ENCODE data around the gene UNC5A.

UNC5A gene

DNA sequence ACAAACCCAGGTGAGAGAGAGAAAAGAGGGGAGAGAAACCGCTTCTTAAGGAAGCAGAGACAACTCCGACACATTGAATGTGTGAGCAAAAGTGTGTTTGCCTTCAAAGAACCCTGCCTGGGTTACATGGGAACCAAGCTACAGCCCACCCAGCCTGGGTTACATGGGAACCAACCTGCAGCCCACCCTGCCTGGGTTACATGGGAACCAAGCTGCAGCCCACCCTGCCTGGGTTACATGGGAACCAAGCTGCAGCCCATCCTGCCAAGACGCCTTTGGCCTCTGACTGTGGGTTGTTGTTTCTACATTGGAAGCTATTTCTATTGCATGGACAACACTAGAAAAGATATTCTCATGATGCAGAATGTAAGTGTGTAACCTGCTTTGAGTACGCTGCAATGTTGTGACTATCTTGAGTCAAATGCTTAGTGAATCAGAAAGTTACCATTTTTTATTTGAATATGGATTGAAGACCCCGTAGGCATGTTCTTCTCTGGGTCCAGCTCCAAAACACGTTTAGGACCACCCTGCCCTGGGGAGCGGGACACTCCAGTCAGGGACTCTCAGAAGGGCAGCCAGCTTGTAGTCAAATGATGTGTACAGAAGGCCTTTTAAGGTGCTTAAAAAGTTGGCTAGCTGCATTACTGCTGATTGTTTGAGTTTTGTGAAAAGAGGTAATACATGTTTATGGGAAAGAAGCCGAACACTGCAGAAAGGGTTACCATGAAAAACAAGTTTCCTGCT is 39.1 kb upstream of the UNC5A start:
- Histone ChIP-seq H3K9ac (ENCODE audit: insufficient read length, low read depth) (no peak overlapping the region), H3K27me3 (ENCODE audit: insufficient read depth, insufficient read length) (peaks cover 3% of the 10 kb centered on the region), H3K4me3 (ENCODE audit: insufficient read length, low read depth) (no peak overlapping the region), H3K9me3 (ENCODE audit: insufficient read depth, low read length) (no peaks in the 10 kb centered on the region), H3K36me3 (ENCODE audit: insufficient read depth, insufficient read length, low read length) (no peaks in the 10 kb centered on the region), H3K4me1 (ENCODE audit: insufficient read depth, insufficient read length) (peaks cover 7% of the 10 kb centered on the region)
- no peak for DNase-seq (ENCODE audit: low read depth, low spot score)
- TF ChIP-seq SUZ12 (IDR thresholded peaks at IDR 0.05; ENCODE audit: extremely low read depth, insufficient read depth, insufficient read length) (no peak), YY1 (IDR thresholded peaks at IDR 0.05; ENCODE audit: insufficient read depth, insufficient read length) (no peak), ZNF274 (IDR thresholded peaks at IDR 0.05; ENCODE audit: low read depth, low read length) (no peak)

DNA sequence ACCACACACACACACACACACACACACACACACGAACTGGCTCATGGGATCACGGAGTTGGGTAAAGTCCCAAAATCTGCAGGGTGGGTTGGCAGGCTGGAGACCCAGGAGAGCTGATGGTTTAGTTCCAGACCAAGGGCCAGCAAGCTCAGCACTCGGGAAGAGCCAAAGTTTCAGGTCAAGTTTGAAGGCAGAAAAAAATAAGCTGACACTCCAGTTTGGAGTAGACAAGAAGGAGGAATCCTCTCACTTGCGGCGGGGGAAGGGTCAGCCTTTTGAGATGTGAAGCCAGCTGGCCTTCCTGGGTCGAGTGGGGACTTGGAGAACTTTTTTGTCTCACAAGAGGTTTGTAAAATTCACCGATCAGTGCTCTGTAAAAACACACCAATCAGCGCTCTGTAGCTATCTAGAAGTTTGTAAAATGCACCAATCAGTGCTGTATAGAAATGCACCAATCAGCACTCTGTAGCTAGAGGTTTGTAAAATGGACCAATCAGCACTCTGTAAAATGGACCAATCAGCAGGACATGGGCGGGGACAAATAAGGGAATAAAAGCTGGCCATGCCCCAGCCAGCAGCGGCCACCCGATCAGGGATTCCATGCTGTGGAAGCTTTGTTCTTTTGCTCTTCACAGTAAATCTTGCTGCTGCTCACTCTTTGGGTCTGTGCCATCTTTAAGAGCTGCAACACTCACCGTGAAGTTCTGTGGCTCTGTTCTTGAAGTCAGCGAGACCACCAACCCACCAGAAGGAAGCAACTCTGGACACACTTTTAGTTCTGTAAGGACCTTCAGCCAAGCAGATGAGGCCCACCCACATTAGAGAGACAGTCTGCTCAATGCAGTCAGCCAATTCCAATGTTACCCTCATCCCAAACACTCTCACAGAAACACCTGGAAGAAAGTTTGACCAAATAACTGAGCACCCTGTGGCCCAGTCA is 37.8 kb upstream of the UNC5A start:
- no peak overlapping the region for H3K9ac ChIP-seq (ENCODE audit: insufficient read length, low read depth)
- TF ChIP-seq ZNF274 (IDR thresholded peaks at IDR 0.05; ENCODE audit: low read depth, low read length) (no peak), SUZ12 (IDR thresholded peaks at IDR 0.05; ENCODE audit: extremely low read depth, insufficient read depth, insufficient read length) (no peak), YY1 (IDR thresholded peaks at IDR 0.05; ENCODE audit: insufficient read depth, insufficient read length) (no peak)
- H3K27me3 ChIP-seq (ENCODE audit: insufficient read depth, insufficient read length), result peaks cover 3% of the 10 kb centered on the region
- no peaks in the 10 kb centered on the region for H3K9me3 ChIP-seq (ENCODE audit: insufficient read depth, low read length)
- H3K4me1 ChIP-seq (ENCODE audit: insufficient read depth, insufficient read length), result peaks cover 7% of the 10 kb centered on the region
- H3K4me3 ChIP-seq (ENCODE audit: insufficient read length, low read depth), result no peak overlapping the region
- DNase-seq (ENCODE audit: low read depth, low spot score), result no peak
- H3K36me3 ChIP-seq (ENCODE audit: insufficient read depth, insufficient read length, low read length), result no peaks in the 10 kb centered on the region

DNA sequence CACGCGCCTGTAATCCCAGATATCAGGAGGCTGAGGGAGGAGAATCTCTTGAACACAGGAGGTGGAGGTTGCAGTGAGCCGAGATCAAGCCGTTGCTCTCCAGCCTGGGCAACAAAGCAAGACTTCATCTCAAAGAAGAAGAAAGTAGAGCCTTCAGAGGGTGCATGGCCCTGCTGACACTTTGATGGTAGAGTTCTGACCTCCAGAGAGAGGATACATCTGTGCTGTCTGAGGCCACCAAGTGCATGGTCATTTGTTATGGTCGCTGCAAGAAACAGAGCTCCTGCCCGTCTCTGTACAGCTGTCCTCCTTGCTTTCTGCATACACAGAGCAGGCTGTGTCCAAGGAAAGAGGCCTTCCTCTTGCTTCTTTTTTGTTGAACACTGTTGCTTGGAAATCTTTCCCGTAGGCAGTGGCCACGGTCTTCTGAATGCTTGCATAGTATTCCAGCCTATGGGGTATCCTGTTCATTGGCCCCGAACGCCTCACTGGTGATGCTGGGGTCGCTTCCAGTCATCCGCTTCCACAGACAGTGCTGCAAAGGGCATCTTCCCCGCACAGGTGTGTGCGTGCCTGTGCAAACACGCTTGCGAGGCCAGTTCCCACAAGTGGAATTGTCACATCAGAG is 36.8 kb upstream of the UNC5A start:
- Histone ChIP-seq H3K36me3 (ENCODE audit: insufficient read depth, insufficient read length, low read length) (no peaks in the 10 kb centered on the region), H3K27me3 (ENCODE audit: insufficient read depth, insufficient read length) (peaks cover 3% of the 10 kb centered on the region), H3K9me3 (ENCODE audit: insufficient read depth, low read length) (no peaks in the 10 kb centered on the region), H3K4me3 (ENCODE audit: insufficient read length, low read depth) (no peak overlapping the region), H3K4me1 (ENCODE audit: insufficient read depth, insufficient read length) (peaks cover 7% of the 10 kb centered on the region), H3K9ac (ENCODE audit: insufficient read length, low read depth) (no peak overlapping the region)
- DNase-seq (ENCODE audit: low read depth, low spot score), result no peak
- no peak for TF ChIP-seq SUZ12 (IDR thresholded peaks at IDR 0.05; ENCODE audit: extremely low read depth, insufficient read depth, insufficient read length)
- TF ChIP-seq ZNF274 (IDR thresholded peaks at IDR 0.05; ENCODE audit: low read depth, low read length), result no peak
- no peak for TF ChIP-seq YY1 (IDR thresholded peaks at IDR 0.05; ENCODE audit: insufficient read depth, insufficient read length)

DNA sequence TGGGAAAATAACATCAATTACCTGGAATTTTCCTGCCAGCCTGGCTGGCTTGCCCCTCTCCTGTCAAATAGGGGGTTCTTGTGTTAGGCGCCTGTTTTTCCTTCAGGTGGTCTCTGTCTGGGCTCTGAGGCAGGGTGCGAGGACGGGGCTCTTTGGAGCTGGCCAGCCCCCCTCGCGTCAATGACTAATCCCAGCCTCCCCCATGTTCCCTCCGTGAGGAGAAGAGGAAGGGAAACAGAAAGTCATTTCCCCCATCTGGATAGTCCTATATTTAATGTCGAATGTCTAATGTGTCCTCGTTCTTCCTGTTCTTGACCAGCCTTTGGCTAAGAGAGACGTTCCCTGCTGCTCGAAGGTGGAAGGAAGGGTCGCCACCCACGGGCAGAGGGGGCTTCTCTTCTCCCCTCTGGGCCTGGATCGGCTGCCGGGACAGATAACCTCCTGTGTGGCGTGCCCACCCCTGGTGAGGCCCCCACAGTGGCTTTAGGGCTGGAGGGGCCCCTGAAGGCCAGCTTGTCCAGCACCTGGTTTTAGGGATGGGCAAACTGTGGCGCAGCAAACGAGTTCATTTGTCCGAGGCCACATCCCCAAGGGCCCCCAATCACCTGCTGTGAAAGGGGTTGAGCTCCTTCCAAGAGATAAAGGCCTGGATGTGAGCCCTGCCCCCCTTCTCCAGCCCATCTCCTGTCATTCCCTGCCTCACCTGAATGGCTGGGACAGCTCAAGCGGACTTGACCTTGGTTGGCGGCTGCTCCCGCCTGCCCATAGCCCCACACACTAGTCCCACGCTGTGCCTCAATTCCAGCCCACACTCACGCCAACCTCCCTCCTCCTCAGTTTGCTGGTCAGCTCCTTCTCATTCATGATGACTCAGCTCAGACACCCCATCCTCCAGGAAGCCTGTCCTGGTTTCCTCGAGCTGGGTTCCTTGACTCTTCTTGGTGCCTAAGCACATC is 35.9 kb upstream of the UNC5A start:
- no peak overlapping the region for H3K4me3 ChIP-seq (ENCODE audit: insufficient read length, low read depth)
- peaks cover 5% of the 10 kb centered on the region for H3K4me1 ChIP-seq (ENCODE audit: insufficient read depth, insufficient read length)
- H3K9ac ChIP-seq (ENCODE audit: insufficient read length, low read depth), result no peak overlapping the region
- no peaks in the 10 kb centered on the region for H3K9me3 ChIP-seq (ENCODE audit: insufficient read depth, low read length)
- no peaks in the 10 kb centered on the region for H3K36me3 ChIP-seq (ENCODE audit: insufficient read depth, insufficient read length, low read length)
- no peak for TF ChIP-seq ZNF274 (IDR thresholded peaks at IDR 0.05; ENCODE audit: low read depth, low read length)
- DNase-seq (ENCODE audit: low read depth, low spot score), result no peak
- H3K27me3 ChIP-seq (ENCODE audit: insufficient read depth, insufficient read length), result peaks cover 3% of the 10 kb centered on the region

DNA sequence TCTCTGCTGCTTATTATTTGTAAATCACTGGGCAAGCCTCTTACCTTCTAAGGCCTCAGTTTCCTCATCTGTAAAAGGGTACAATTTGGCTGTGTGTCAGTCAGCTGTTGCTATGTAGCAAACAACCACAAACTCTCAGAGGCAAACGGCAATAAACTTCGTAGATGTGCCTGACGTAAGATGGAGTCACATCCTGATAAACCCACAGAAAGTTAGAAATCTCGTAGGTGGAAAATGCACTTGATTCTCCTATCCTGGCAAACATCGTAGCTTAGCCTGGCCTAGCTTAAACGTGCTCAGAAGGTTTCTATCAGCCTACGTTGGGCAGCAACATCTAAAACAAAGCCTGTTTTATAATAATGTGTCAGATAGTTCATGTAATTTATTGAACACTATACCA is 35.0 kb upstream of the UNC5A start:
- H3K4me1 ChIP-seq (ENCODE audit: insufficient read depth, insufficient read length), result peaks cover 3% of the 10 kb centered on the region
- H3K27me3 ChIP-seq (ENCODE audit: insufficient read depth, insufficient read length), result peaks cover 3% of the 10 kb centered on the region
- DNase-seq (ENCODE audit: low read depth, low spot score), result no peak
- H3K36me3 ChIP-seq (ENCODE audit: insufficient read depth, insufficient read length, low read length), result no peaks in the 10 kb centered on the region
- no peaks in the 10 kb centered on the region for H3K9me3 ChIP-seq (ENCODE audit: insufficient read depth, low read length)
- H3K9ac ChIP-seq (ENCODE audit: insufficient read length, low read depth), result no peak overlapping the region
- H3K4me3 ChIP-seq (ENCODE audit: insufficient read length, low read depth), result no peak overlapping the region
- TF ChIP-seq SUZ12 (IDR thresholded peaks at IDR 0.05; ENCODE audit: extremely low read depth, insufficient read depth, insufficient read length), result no peak
- no peak for TF ChIP-seq ZNF274 (IDR thresholded peaks at IDR 0.05; ENCODE audit: low read depth, low read length)
- no peak for TF ChIP-seq YY1 (IDR thresholded peaks at IDR 0.05; ENCODE audit: insufficient read depth, insufficient read length)

DNA sequence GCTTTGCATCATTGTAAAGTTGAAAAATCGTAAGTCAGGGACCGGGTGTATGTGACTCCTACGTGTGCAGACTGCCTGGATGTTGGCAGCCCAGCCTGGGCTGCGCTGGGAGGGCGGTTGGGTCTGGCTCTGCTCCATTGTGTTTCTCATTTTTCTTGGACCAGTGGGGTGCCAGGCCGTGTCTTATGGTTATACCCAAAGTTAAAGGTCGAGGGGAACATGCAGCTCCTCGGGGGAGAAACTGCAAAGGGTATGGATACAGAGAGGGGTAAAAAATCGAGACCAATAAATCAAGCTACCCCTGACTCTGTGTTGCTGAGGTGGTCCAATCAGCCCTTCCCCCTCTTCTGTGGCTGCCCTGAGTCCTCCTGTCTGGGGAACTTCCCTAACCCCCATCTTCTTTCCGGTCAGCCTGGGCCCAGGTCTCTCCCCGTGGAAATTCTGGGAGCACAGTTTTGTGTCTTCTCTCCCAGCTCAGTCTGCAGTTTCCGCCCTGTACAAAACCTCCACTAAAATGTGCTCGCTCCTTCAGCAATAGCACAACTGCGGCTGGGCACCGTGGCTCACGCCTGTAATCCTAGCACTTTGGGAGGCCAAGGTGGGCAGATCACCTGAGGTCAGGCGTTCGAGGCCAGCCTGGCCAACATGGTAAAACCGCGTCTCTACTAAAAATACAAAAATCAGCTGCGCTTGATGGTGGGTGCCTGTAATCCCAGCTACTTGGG is 34.1 kb upstream of the UNC5A start:
- peaks cover 5% of the 10 kb centered on the region for H3K4me1 ChIP-seq (ENCODE audit: insufficient read depth, insufficient read length)
- no peak overlapping the region for H3K9ac ChIP-seq (ENCODE audit: insufficient read length, low read depth)
- H3K36me3 ChIP-seq (ENCODE audit: insufficient read depth, insufficient read length, low read length), result no peaks in the 10 kb centered on the region
- TF ChIP-seq ZNF274 (IDR thresholded peaks at IDR 0.05; ENCODE audit: low read depth, low read length), result no peak
- no peak for TF ChIP-seq SUZ12 (IDR thresholded peaks at IDR 0.05; ENCODE audit: extremely low read depth, insufficient read depth, insufficient read length)
- TF ChIP-seq YY1 (IDR thresholded peaks at IDR 0.05; ENCODE audit: insufficient read depth, insufficient read length), result no peak
- peaks cover 3% of the 10 kb centered on the region for H3K27me3 ChIP-seq (ENCODE audit: insufficient read depth, insufficient read length)
- H3K9me3 ChIP-seq (ENCODE audit: insufficient read depth, low read length), result no peaks in the 10 kb centered on the region
- no peak for DNase-seq (ENCODE audit: low read depth, low spot score)
- H3K4me3 ChIP-seq (ENCODE audit: insufficient read length, low read depth), result no peak overlapping the region
